GM12873 (cell line): Measurements from ENCODE around the gene CCKAR.

Source experiments
- CTCF ChIP-seq: IDR thresholded peaks from 2 replicates; pipeline ENCODE4 v1.5.1; 2012; ENCODE audit warnings: low read depth, mild to moderate bottlenecking, moderate library complexity, low read length, control low read depth; ENCODE audit not compliant: insufficient read depth; ENCODE audit errors: missing control alignments

CCKAR gene

GRCh38 chr4:26455571-26455970 lies 34.7 kb downstream of the CCKAR start:
- TF ChIP-seq CTCF: no peak

- no peak for TF ChIP-seq CTCF
These were observed 35.3 kb downstream of the CCKAR start for GRCh38 chr4:26454961-26455360.

- TF ChIP-seq CTCF: no peak
These were observed 37.4 kb downstream of the CCKAR start for GRCh38 chr4:26452565-26453531.

GRCh38 chr4:26451597-26451996 lies 38.7 kb downstream of the CCKAR start:
- no peak for TF ChIP-seq CTCF

GRCh38 chr4:26450418-26450817 lies 39.9 kb downstream of the CCKAR start:
- TF ChIP-seq CTCF: no peak

GRCh38 chr4:26447378-26447777 lies 42.9 kb downstream of the CCKAR start:
- no peak for TF ChIP-seq CTCF

- TF ChIP-seq CTCF: no peak
These were observed 48.5 kb downstream of the CCKAR start for GRCh38 chr4:26441771-26442170.
